ENCODE data around the gene DAPK2.

The DAPK2 gene

GRCh38 chr15:63890617-63891016 lies 155.7 kb downstream of the DAPK2 start:
- DNase-seq: no peak

DNA sequence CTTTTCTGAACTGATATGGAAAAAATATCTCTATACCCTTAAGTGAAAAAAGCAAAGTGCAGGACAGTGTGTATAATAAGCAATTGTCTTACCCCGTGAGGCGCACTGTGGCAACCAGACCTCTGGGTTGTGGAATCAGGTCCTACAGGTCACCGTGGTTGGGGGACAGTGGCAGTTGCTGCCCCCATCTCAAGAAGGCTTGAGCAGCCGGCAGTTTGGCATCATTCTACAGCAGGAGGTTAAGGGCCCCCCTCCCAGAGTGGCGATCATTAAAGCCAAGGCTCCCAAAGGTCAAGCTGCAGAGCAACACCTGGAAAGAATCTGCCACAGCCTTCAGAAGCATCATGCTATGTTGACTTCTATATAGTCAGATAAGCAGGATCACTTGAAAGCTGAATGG lies 156.5 kb downstream of the DAPK2 start:
- DNase-seq: no peak

DNA sequence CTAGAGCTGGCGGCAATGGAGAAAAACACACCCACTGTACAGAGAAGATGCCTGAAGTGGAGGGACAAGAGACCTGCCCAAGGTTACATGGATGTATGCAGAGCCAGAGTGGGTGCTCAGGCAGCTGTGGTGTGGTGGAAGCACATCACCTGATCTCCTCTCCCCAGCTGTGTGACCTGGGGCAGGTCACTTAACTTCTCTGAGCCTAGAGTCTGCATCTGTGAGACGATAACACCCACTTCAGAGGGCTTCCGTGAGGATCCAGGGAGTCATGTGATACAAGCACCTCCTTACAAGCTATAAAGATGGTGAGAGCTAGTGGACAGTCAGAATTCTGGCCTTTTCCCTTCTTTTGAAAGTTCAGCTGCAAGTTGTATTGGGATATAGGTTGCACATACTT lies 157.5 kb downstream of the DAPK2 start:
- DNase-seq: no peak

DNA sequence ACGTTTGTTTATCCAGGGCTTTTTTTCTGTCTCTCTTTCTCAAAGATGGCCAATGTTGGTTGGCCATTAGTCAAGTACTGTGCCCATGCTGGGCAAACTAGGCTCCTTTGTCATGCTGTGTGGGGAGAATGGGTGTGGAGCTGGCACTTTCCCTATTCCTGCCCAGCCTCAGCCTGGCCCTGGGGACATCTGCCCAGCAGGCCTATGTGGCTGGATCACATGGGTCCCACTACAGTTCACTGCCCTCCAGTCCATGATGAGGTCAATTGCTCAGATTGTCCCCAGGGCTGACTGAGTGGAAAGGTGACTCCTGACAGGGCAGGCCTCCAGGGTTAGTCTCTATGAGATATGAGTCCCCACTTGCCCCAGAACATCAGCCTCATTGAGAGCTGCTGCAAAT lies 158.1 kb downstream of the DAPK2 start:
- no peak for DNase-seq

GRCh38 chr15:63887630-63888029 lies 158.7 kb downstream of the DAPK2 start:
- DNase-seq: no peak

DNA sequence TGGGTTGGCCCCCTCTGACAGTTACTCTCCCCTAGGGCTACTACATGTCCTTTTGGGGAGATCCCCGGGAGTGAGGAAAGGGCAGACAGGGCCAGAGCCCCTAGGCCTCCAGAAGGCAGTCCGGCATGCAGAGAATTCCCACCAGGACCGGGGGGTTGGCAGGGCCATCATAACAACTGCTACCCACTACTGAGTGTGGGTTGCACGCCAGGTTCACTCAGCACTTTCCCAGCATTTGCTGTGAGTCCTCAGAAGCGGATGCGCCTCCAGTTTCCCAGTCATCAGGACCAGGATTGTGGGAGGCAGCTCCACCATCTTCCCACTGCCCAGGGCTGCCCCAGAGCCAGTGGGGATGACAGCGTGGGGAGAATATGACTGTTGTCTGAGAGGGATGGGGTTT lies 161.3 kb downstream of the DAPK2 start:
- DNase-seq: no peak

- no peak for DNase-seq
Measured at GRCh38 chr15:63881431-63881830, 164.9 kb downstream of the DAPK2 start.

DNA sequence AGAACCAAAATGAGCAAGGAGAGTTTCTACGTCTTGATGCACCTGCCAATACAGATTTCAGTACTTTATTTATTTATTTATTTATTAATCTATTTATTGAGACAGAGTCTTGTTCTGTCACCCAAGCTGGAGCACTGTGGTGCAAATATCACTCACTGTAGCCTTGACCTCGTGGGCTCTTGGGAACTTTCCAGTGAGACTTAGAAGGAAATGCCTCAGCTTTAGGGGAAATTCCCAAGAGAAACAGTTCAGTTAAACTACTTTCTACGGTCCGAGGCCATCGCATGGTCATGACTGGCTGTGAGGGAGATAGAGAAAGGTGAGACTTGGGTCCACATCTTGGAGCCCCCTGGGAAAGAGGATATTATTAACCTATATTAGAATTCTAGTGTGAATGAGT lies 165.5 kb downstream of the DAPK2 start:
- DNase-seq: no peak

DNA sequence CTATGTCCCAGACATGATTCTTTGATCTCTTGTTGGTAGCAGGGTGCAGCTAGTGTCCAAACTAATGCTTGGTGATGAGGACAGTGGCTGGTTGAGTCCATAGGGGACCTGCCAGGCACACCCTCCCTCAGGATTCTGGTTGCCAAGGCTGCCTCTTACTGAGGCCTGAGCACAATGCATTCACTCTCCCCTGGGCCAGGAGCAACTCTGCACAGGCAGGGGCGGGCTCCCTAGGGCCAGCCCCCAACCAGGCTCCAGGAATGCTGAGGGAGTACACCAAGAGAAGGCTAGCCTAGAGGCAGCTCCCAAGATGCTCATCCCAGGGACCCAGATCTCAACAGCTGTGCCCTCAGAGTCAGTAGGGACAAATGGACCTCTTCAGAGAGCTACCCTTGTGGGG lies 166.3 kb downstream of the DAPK2 start:
- DNase-seq: no peak

DNA sequence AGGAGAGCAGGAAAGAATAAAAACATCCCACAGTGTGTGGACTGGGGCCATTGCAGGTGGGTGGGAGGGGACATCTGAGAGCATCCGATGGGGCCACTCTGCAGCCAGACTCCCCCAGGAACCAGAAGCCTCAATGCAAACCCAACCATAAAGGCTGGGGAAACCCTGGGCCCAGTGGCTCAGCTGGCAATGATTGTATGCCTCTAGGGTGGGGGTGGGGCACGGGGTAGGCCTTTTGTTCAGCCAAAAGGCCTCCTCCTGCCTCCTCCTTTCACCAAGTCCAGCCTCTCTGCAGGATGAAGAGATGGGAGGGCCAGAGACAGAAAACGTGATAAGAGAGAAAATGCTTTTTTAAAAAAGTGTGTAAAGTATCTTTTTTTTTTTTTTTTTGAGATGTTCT lies 167.1 kb downstream of the DAPK2 start:
- DNase-seq: no peak

DNA sequence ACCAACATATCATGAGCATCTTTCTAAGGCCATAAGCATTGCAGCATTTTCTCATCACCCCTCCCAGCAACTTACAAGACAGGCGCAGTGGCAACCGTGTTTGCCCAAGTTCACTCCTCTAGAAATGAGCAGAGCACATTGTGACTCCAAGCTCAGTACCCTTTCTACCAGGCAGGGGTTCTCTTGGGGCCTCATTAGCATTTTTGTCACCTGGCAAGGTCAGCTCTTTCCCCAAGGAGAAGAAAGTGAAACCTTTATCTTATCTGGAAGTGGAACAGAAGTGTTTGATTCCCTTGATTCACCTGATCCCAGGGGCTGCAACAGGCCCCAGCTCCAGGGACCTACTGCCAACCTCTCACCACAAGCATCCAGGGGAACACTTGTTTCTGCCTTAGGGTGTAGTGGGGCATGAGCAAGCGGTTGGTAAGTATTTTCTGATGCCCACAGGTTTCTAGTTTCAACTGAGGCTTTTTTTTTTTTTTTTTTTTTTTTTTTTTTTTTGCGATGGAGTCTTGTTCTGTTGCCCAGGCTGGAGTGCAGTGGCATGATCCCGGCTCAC lies 168.5 kb downstream of the DAPK2 start:
- DNase-seq: no peak

DNA sequence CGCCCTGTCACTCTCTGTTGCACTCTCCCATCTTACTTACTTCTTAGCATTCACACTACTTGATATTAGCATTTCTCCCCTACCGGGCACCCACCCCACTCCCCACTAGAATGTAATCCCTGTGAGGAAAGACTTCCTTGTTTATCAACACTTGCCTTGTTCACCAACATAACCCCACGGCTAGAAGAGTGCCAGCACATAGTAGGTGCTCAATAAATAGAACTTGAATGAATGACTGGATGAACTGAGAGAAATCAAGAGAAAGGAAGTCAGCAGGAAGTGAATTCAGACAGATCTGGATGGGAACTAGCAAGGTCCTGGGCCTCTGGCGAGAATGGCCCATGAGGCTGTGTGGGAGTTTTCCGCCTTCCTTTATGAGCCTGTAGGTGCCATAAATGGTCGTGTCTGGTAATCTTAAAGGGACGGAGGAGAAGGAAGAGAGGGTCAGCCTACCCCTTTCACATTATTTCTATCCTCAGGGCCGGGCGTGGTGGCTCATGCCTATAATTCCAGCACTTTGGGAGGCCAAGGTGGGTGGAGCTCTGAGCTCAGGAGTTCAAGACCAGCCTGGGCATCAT lies 170.1 kb downstream of the DAPK2 start:
- no peak for DNase-seq

DNA sequence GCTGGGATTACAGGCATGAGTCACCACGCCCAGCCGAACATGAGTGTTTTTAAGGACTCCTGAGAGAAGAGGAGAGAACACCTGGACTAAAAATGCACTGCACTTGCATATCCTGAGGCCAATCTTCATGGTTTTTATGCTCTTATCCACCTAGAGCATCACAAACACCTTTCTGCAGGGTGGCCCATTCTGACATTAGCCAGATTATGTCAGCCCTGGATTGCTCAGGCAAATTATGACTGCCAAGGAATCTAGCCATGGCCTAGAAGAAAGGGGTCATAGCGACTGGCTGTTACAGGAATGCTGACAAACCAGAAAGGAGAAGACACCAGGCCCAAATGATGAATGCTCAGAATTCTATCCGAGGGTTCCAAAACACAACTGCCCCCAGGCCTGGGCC lies 171.7 kb downstream of the DAPK2 start:
- no peak for DNase-seq

DNA sequence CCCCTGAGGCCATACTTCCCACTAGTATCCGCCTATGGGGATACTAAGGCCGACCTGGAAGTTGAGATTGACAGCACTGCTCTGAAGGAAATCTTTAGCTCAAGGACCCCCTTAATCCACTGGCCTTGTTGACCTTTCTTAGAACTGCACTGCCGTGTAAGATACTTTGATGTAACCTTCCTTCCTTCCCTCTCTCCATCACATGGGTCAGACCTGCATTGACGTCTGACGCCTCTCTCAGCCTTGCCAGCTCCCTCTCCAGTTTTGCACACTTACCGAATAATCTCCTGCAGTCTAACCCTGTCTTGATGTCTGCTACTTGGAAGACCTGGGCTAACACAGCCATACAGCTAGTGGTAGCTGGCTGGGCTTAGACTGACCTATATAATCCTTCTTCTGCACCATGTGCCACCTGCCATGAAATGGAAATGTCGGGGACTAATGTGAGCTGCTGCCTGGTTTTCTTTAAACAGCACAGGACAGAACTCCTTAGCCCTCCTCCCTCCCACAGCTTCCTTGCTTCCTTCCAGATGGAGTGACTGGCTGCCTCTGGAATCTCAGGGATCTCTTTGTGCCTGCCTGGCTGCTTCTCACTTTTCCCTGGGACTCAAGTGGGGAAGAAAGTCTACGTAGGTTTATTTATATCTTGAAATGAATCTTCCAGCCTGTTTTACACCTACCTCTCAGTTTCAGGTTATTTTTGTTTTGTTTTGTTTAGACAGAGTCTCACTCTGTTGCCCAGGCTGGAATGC lies 173.3 kb downstream of the DAPK2 start:
- no peak for DNase-seq

DNA sequence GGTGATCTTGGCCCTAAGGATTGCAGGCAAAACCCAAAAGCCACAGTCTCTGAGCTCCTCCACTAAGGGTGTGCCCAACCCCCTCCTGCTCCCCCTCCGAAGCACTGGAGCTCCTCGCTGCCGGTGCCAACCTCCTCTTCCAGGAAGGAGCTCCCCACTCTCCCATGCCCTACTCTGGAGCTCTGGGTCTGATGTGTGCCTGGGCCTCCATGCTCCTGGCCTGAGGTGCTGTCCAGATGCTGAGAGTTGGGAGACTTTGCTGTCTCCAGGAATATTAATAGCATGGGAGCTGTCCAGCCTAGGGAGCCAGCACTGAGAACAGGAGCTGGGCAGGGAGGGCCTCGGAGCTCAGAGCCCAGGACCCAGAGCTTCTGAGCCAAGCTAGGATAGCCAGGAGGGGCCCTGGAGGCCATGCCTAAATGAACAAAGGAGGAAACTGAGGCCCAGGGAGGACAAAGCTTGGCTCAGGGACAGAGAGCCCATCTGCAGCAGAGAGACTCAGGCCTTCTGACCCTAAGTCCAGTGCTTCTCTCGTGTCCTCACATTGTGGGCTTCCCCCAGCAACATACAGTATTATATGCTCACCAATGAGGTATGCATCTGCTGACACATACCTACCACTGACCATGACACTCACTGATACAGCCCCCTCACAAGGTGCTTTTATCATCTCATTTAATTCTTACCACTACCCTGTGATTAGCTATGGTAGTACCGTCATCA lies 175.6 kb downstream of the DAPK2 start:
- no peak for DNase-seq

DNA sequence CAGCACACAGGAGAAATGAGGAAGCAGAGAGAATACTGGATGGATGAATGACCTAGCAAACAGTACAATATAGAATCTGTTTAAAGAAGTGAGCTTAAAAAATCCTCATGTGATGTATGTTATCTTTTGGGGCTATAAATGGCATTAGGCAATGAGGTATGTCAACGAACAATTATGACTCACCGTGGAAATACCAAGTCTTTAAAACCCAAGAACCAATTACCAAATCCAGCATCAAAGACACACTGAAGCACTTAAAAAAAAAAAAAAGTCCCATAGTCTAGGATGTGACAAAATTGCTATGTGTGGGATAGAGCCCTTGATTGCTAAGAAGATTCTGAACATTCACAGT lies 176.3 kb downstream of the DAPK2 start:
- no peak for DNase-seq

DNA sequence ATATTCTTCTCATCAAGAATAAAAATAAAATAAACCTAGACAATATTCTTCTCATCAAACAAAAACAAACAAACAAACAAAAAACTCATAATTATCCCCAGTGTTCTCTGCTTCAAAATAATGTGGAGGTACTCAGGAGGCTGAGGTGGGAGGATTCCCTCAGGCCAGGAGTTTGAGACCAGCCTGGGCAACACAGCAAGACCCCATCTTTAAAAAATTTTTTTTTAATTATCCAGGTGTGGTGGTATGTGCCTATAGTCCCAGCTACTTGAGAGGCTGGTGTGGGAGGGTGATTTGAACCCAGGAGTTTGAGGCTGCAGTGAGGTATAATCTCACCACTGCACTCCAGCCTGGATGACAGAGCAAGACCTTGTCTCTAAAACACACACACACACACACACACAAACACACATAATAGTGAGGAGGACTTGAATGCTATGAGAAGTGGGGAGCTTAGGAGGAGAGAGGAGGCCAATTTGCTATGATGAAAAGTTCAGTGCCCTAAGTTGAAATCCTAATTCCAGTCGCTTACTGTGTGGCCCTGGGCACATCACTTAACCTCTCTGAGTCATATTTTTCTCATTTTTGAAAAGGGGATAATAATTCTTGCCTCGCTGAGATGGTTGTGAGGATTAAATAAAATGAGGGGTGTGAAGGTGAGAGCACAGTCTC lies 176.8 kb downstream of the DAPK2 start:
- no peak for DNase-seq

DNA sequence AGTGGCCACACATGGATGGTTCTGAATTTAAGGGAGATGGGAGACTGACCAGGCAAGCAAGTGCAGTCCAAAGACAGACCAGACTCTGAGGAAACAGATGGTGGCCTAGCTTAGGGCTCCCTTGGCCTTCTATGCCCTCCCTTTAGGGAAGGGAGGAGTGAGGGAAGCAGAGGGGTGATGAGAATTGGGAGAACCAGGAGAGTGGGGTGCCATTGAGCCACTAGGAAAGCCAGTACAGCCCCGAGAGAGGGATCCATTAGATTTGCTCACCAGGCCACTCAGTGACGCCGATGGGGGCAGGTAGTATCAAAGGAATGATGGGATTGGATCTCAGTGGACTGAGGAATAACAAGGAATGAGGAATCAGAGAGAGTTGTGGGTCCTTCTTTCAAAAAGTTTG lies 182.1 kb downstream of the DAPK2 start:
- DNase-seq: no peak

- no peak for DNase-seq
Measured at GRCh38 chr15:63861946-63862517, 184.3 kb downstream of the DAPK2 start.

DNA sequence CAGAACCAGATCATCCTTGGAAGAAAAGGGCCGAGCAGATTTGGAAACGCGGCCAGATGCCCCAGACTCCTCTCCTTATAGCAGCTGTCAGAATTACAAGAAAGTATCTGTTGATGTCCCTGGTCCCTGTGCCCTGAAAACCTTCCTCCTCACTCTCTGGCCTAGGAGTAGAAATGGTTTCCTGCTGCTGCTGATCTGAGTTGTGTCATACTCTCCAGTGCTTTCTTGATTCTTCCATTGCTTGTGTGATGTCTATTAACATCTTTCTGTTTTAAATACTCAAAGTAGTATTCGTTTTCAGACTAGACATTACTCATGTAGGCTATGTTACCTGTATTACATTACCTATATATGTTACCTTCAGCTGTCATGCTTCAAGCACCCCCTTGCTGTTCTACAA lies 185.7 kb downstream of the DAPK2 start:
- DNase-seq: no peak

DNA sequence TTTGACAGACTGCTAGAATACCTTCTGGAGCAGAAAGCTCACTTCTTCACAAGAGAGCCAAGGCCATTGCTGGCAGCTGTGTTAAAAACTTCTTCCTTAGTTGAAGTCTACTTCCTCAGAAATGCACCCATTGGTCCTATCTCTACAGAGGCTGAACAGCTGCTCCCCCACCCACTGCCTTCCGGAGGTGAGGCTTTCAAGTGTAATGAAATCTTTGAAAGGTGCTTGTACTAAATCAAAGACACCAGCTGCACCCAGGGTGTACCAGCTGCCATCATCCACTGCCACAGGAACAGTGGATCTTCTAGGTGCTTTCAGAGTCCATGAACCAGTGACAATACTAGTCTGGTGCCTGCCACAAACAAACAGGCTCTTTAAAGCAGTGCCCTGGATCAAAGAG lies 186.1 kb downstream of the DAPK2 start:
- no peak for DNase-seq

- DNase-seq: no peak
Measured at GRCh38 chr15:63858881-63859280, 187.4 kb downstream of the DAPK2 start.

- DNase-seq: no peak
Measured at GRCh38 chr15:63858448-63858847, 187.8 kb downstream of the DAPK2 start.

Data from COR-L47 (cell line).